SK-MEL-5 (cell line): Measurements from ENCODE around the gene GABBR2. TPM values are rescaled to one million over a fixed set of nuclear protein-coding genes. Genes with fewer than 3 reads are reported as not detected.
"Not testable (repeated sequence)": the region's sequence is repeated elsewhere in the genome, so short reads cannot be mapped to it uniquely, and the experiment has no call there.

ENCODE experiments used
- DNase-seq: peaks from one replicate; pipeline ENCODE4 v3.0.0-alpha.2; 2016; ENCODE audit warnings: low read depth, low spot score
- in situ Hi-C: cut with HindIII; loops from 2 replicates; pipeline ENCODE4 v1.10.0; 2016; ENCODE audit warnings: low sequenced_read_pairs, high pct_unique_total_duplicates, low pct_unique_long_range_greater_than_20kb
- total RNA-seq: library from RNA; depleted of rRNA; stranded (reverse); fragments of >200 nt; shearing (Covaris generic); gene quantifications from 2 replicates; pipeline ENCODE4 v1.2.3, GENCODE V29; 2014

GABBR2 gene
- total RNA-seq, 1 experiment from 2014 or later, result 0.50 TPM

GRCh38 chr9:98698856-98699255, 9.9 kb downstream of the GABBR2 start:
- DNase-seq, result no peak
- in situ Hi-C loops, result no loop called here

GRCh38 chr9:98694943-98695342, 13.8 kb downstream of the GABBR2 start:
- in situ Hi-C loops, result no loop called here
- DNase-seq, result no peak

GRCh38 chr9:98692392-98692791, 16.3 kb downstream of the GABBR2 start:
- in situ Hi-C loops, result no loop called here
- DNase-seq, result no peak

GRCh38 chr9:98691890-98692289, 16.8 kb downstream of the GABBR2 start:
- DNase-seq, result no peak
- in situ Hi-C loops, result no loop called here

GRCh38 chr9:98690686-98691085, 18.0 kb downstream of the GABBR2 start:
- in situ Hi-C loops, result no loop called here

GRCh38 chr9:98688710-98689495, 19.8 kb downstream of the GABBR2 start:
- in situ Hi-C loops, result no loop called here
- DNase-seq, result no peak

More at GRCh38 chr9:98690686-98691085, 18.0 kb downstream of the GABBR2 start:
- no peak for DNase-seq

- in situ Hi-C loops, result no loop called here
- DNase-seq, result no peak
These were observed 20.8 kb downstream of the GABBR2 start for GRCh38 chr9:98687911-98688310.

GRCh38 chr9:98686961-98687855, 21.5 kb downstream of the GABBR2 start:
- DNase-seq, result no peak
- in situ Hi-C loops, result no loop called here

GRCh38 chr9:98684816-98685215, 23.9 kb downstream of the GABBR2 start:
- in situ Hi-C loops, DNase-seq: not testable (repeated sequence)

- no peak for DNase-seq
- in situ Hi-C loops, result no loop called here
These were observed 30.4 kb downstream of the GABBR2 start for GRCh38 chr9:98678244-98678842.

GRCh38 chr9:98673681-98674080, 35.1 kb downstream of the GABBR2 start:
- DNase-seq, result peak; percentile 53
- in situ Hi-C loops, result no loop called here

- in situ Hi-C loops, result no loop called here
These were observed 41.6 kb downstream of the GABBR2 start for GRCh38 chr9:98667005-98667640.

GRCh38 chr9:98665501-98665900, 43.2 kb downstream of the GABBR2 start:
- no peak for DNase-seq
- in situ Hi-C loops, result no loop called here

More at GRCh38 chr9:98667005-98667640, 41.6 kb downstream of the GABBR2 start:
- DNase-seq, result no peak

- in situ Hi-C loops, result no loop called here
- DNase-seq, result no peak
These were observed 48.2 kb downstream of the GABBR2 start for GRCh38 chr9:98660541-98660940.

- peak; percentile 3 for DNase-seq
- in situ Hi-C loops, result no loop called here
These were observed 49.8 kb downstream of the GABBR2 start for GRCh38 chr9:98658951-98659351.

GRCh38 chr9:98657897-98658296, 50.8 kb downstream of the GABBR2 start:
- in situ Hi-C loops, result no loop called here
- no peak for DNase-seq

- in situ Hi-C loops, result no loop called here
- DNase-seq, result no peak
These were observed 52.2 kb downstream of the GABBR2 start for GRCh38 chr9:98656511-98656910.

GRCh38 chr9:98655428-98655827, 53.3 kb downstream of the GABBR2 start:
- DNase-seq, in situ Hi-C loops: not testable (repeated sequence)
